Psoas muscle (tissue), 8 donors: ENCODE data around the gene SRD5A1. TPM values are rescaled to one million over a fixed set of nuclear protein-coding genes. Genes with fewer than 3 reads are reported as not detected.

Experiments used
- ATAC-seq, 4 donors: fragments of 200-7000 bp; cut with Tn5 transposase; one replicate each; pipeline ENCODE4 v1.9.1; 2020; ENCODE audit warnings: moderate library complexity in 3 of 4, mild to moderate bottlenecking in 2 of 4
- DNase-seq, 2 donors: peaks; one replicate each; pipeline ENCODE4 v3.0.0-alpha.2; 2020
- H3K27ac ChIP-seq: fragments of 200-600 bp; one replicate; pipeline ENCODE4 v1.8.0; 2022
- H3K27me3 ChIP-seq, 3 donors: fragments of 200-600 bp in 1 of 3; one replicate each; pipeline versions ENCODE4 v1.6.1 to v1.8.0; 2013 to 2022; ENCODE audit warnings: low read length in 2 of 3, mild to moderate bottlenecking in 2 of 3, moderate library complexity in 1 of 3; ENCODE audit not compliant: insufficient read depth in 3 of 3
- H3K36me3 ChIP-seq, 2 donors: fragments of 200-600 bp in 1 of 2; one replicate each; pipeline versions ENCODE4 v1.6.1 to v1.8.0; 2013 to 2022; ENCODE audit warnings: low read depth in 1 of 2, mild to moderate bottlenecking in 1 of 2, moderate library complexity in 1 of 2; ENCODE audit not compliant: insufficient read depth in 1 of 2
- H3K4me1 ChIP-seq: fragments of 200-600 bp; one replicate; pipeline ENCODE4 v1.8.0; 2022
- H3K4me3 ChIP-seq: fragments of 200-600 bp; one replicate; pipeline ENCODE4 v1.8.0; 2022; ENCODE audit warnings: mild to moderate bottlenecking
- H3K9me3 ChIP-seq: fragments of 200-600 bp; one replicate; pipeline ENCODE4 v1.8.0; 2022
- CTCF ChIP-seq: fragments of 200-600 bp; IDR thresholded peaks from one replicate; pipeline ENCODE4 v1.8.0; 2022; ENCODE audit warnings: antibody characterized with exemption
- WGBS, 3 donors: extraction: QIAGEN DNeasy Blood & Tissue Kit; methylation state at CpG; one replicate each; pipeline versions ENCODE4 v1.1.6 to v1.1.7; 2013; 5-methylcytosine and 5-hydroxymethylcytosine counted together
- intact Hi-C, 2 donors: fragments of 100-400 bp; cut with DNase I; formaldehyde crosslinking; loops; one replicate each; pipeline versions ENCODE4 v1.11.0 to v1.14.2; 2022
- polyA plus RNA-seq, 3 donors: library from polyadenylated mRNA; stranded (reverse); fragments of 200-250 nt; gene quantifications; one replicate each; pipeline ENCODE4 v1.2.3, GENCODE V29; 2013
- total RNA-seq, 4 donors: library from RNA; stranded (reverse); fragmentation: NEBNext Ultra II Directional in 2 of 4; extraction: Animal tissue kit (Norgen Biotek cat#: 25700) in 2 of 4; gene quantifications; one replicate each; pipeline versions ENCODE4 v1.2.1 to v1.2.4, GENCODE V29; 2021 to 2023
- donor health status: healthy with polysubstance abuse.
- donor health status: DM: no; HTN: no; CAD: no; lungs with moderate emphysema.
- donor health status: Bipolar disorder and iron deficiency.
- donor health status: healthy.
- donor health status: DM: yes; HTN: yes; CAD: no.
- donor health status: DM: no; HTN: no; CAD: no.
- donor health status: DM: no; HTN: no; CAD: no.
- donor health status: DM: yes; HTN: yes; CAD: no.

Gene SRD5A1
- total and polyA plus RNA-seq, 7 donors = 1.1 to 2.4 (median 1.7) TPM

- WGBS, 3 donors = 79 to 95% (median 95%) methylated on average over 3 of the region's 3 CpGs
- TF ChIP-seq CTCF = no peak
- H3K4me3 ChIP-seq = no peak overlapping the region
- H3K4me1 ChIP-seq = no peaks in the 10 kb centered on the region
- H3K27ac ChIP-seq = no peak overlapping the region
- no peaks in the 10 kb centered on the region for H3K27me3 ChIP-seq
- H3K9me3 ChIP-seq = no peaks in the 10 kb centered on the region
- no peak for ATAC-seq
- DNase-seq = no peak
- intact Hi-C loops = no loop called here
- H3K36me3 ChIP-seq = peaks cover 14 to 91% of the 10 kb centered on the region in 2 donors
Measured at GRCh38 chr5:6623941-6624340, 9.3 kb upstream of the SRD5A1 start.

- TF ChIP-seq CTCF = no peak
Measured at GRCh38 chr5:6626508-6626907, 6.7 kb upstream of the SRD5A1 start.

GRCh38 chr5:6631441-6631840 is 1.8 kb upstream of the SRD5A1 start:
- WGBS, 3 donors = 93 to 100% (median 94%) methylated on average over 4 of the region's 4 CpGs
- H3K4me1 ChIP-seq = peaks cover 17% of the 10 kb centered on the region
- no peak overlapping the region for H3K27ac ChIP-seq
- H3K9me3 ChIP-seq = no peaks in the 10 kb centered on the region
- H3K36me3 ChIP-seq = peaks cover 3 to 47% of the 10 kb centered on the region in 2 donors
- DNase-seq (no peak), ATAC-seq (no peak)
- H3K4me3 ChIP-seq = peak overlapping the region; percentile 79
- intact Hi-C loops = loop anchor here (5.0 to 10.0 kb wide), 3 partner anchors 81 to 203 kb away; partner anchors contain the start of gene TENT4A (in 1 of the 2)
- H3K27me3 ChIP-seq = no peaks in the 10 kb centered on the region
- TF ChIP-seq CTCF = no peak

More at GRCh38 chr5:6626508-6626907, 6.7 kb upstream of the SRD5A1 start:
- Histone ChIP-seq H3K36me3 (peaks cover 13 to 91% of the 10 kb centered on the region in 2 donors), H3K27me3 (no peaks in the 10 kb centered on the region), H3K9me3 (no peaks in the 10 kb centered on the region), H3K4me3 (no peak overlapping the region), H3K27ac (peak overlapping the region; percentile 61), H3K4me1 (peaks cover 5% of the 10 kb centered on the region)
- ATAC-seq = peak in 3 of 4 donors; percentile 82 to 91 (median 87)
- intact Hi-C loops = no loop called here
- 65 to 76% (median 70%) methylated on average over 10 of the region's 10 CpGs for WGBS, 3 donors
- no peak for DNase-seq

GRCh38 chr5:6632324-6632887 is 834 bp upstream of the SRD5A1 start:
- ATAC-seq (peak; percentile 24 to 53 (median 40)), DNase-seq (no peak)
- Histone ChIP-seq H3K27ac (peak overlapping the region; percentile 98), H3K27me3 (no peaks in the 10 kb centered on the region), H3K4me3 (peak overlapping the region; percentile 79), H3K36me3 (peaks cover 3 to 46% of the 10 kb centered on the region in 2 donors), H3K4me1 (peaks cover 17% of the 10 kb centered on the region), H3K9me3 (no peaks in the 10 kb centered on the region)
- WGBS, 3 donors = 0 to 1% (median 1%) methylated on average over 28 to 33 of the region's 33 CpGs
- intact Hi-C loops = loop anchor here (2.0 to 10.0 kb wide), 5 partner anchors 80 to 202 kb away; partner anchors contain the start of gene TENT4A (in 2 of the 2)
- no peak for TF ChIP-seq CTCF
